NT2/D1 (cell line): ENCODE data around the gene GALNT18.

Source experiments
- DNase-seq: peaks from one replicate; pipeline ENCODE4 v3.0.0-alpha.2; 2011; ENCODE audit warnings: low read depth, low spot score
- H3K27me3 ChIP-seq: 2 replicates; pipeline ENCODE4 v1.6.0; 2011; ENCODE audit warnings: mild to moderate bottlenecking; ENCODE audit not compliant: insufficient read length, insufficient read depth
- H3K36me3 ChIP-seq: 2 replicates; pipeline ENCODE4 v1.6.1; 2011; ENCODE audit warnings: mild to moderate bottlenecking, low read length, mixed read lengths; ENCODE audit not compliant: insufficient read depth, insufficient read length
- H3K4me1 ChIP-seq: 2 replicates; pipeline ENCODE4 v1.5.1; 2011; ENCODE audit not compliant: insufficient read depth, insufficient read length
- H3K4me3 ChIP-seq: 2 replicates; pipeline ENCODE4 v1.5.1; 2011; ENCODE audit warnings: low read depth; ENCODE audit not compliant: insufficient read length
- H3K9ac ChIP-seq: 2 replicates; pipeline ENCODE4 v1.6.0; 2011; ENCODE audit warnings: low read depth; ENCODE audit not compliant: insufficient read length
- H3K9me3 ChIP-seq: 2 replicates; pipeline ENCODE4 v1.5.1; 2011; ENCODE audit warnings: mild to moderate bottlenecking, low read length; ENCODE audit not compliant: insufficient read depth
- SUZ12 ChIP-seq: IDR thresholded peaks from 2 replicates; pipeline ENCODE4 v1.6.1; 2011; ENCODE audit not compliant: insufficient read length, insufficient read depth; ENCODE audit errors: extremely low read depth
- YY1 ChIP-seq: IDR thresholded peaks from 2 replicates; pipeline ENCODE4 v1.6.1; 2011; ENCODE audit not compliant: insufficient read length, insufficient read depth
- ZNF274 ChIP-seq: IDR thresholded peaks from 2 replicates; pipeline ENCODE4 v1.6.1; 2011; ENCODE audit warnings: mild to moderate bottlenecking, low read depth, low read length

GALNT18 gene

GRCh38 chr11:11568651-11569229 is 53.1 kb downstream of the GALNT18 start:
- no peaks in the 10 kb centered on the region for H3K27me3 ChIP-seq
- H3K4me1 ChIP-seq, result no peaks in the 10 kb centered on the region
- no peaks in the 10 kb centered on the region for H3K36me3 ChIP-seq
- DNase-seq, result no peak
- TF ChIP-seq YY1 (no peak), ZNF274 (no peak), SUZ12 (no peak)
- H3K4me3 ChIP-seq, result no peak overlapping the region
- no peaks in the 10 kb centered on the region for H3K9me3 ChIP-seq
- no peak overlapping the region for H3K9ac ChIP-seq

- no peaks in the 10 kb centered on the region for H3K4me1 ChIP-seq
- no peak overlapping the region for H3K4me3 ChIP-seq
- no peaks in the 10 kb centered on the region for H3K27me3 ChIP-seq
- TF ChIP-seq SUZ12, result no peak
- no peak for TF ChIP-seq ZNF274
- TF ChIP-seq YY1, result no peak
- H3K9me3 ChIP-seq, result no peaks in the 10 kb centered on the region
- no peaks in the 10 kb centered on the region for H3K36me3 ChIP-seq
- H3K9ac ChIP-seq, result no peak overlapping the region
- DNase-seq, result no peak
These were observed 53.7 kb downstream of the GALNT18 start for GRCh38 chr11:11567936-11568650.

GRCh38 chr11:11565636-11566035 is 56.2 kb downstream of the GALNT18 start:
- Histone ChIP-seq H3K9me3 (no peaks in the 10 kb centered on the region), H3K36me3 (no peaks in the 10 kb centered on the region), H3K27me3 (no peaks in the 10 kb centered on the region), H3K4me1 (no peaks in the 10 kb centered on the region), H3K9ac (no peak overlapping the region), H3K4me3 (no peak overlapping the region)
- DNase-seq, result no peak
- TF ChIP-seq SUZ12 (no peak), YY1 (no peak), ZNF274 (no peak)

GRCh38 chr11:11563200-11563975 is 58.4 kb downstream of the GALNT18 start:
- DNase-seq, result no peak
- no peak for TF ChIP-seq SUZ12
- TF ChIP-seq ZNF274, result no peak
- TF ChIP-seq YY1, result no peak
- Histone ChIP-seq H3K9me3 (no peaks in the 10 kb centered on the region), H3K4me1 (no peaks in the 10 kb centered on the region), H3K9ac (no peak overlapping the region), H3K27me3 (no peaks in the 10 kb centered on the region), H3K4me3 (no peak overlapping the region), H3K36me3 (no peaks in the 10 kb centered on the region)

GRCh38 chr11:11561991-11562390 is 59.8 kb downstream of the GALNT18 start:
- no peaks in the 10 kb centered on the region for H3K4me1 ChIP-seq
- no peaks in the 10 kb centered on the region for H3K36me3 ChIP-seq
- DNase-seq, result no peak
- no peak overlapping the region for H3K9ac ChIP-seq
- H3K4me3 ChIP-seq, result no peak overlapping the region
- TF ChIP-seq ZNF274 (no peak), YY1 (no peak), SUZ12 (no peak)
- H3K9me3 ChIP-seq, result no peaks in the 10 kb centered on the region
- no peaks in the 10 kb centered on the region for H3K27me3 ChIP-seq

- DNase-seq, result no peak
- Histone ChIP-seq H3K9me3 (no peaks in the 10 kb centered on the region), H3K27me3 (no peaks in the 10 kb centered on the region), H3K9ac (no peak overlapping the region), H3K36me3 (no peaks in the 10 kb centered on the region), H3K4me3 (no peak overlapping the region), H3K4me1 (no peaks in the 10 kb centered on the region)
- no peak for TF ChIP-seq ZNF274
- no peak for TF ChIP-seq SUZ12
- TF ChIP-seq YY1, result no peak
These were observed 63.0 kb downstream of the GALNT18 start for GRCh38 chr11:11558826-11559225.

- Histone ChIP-seq H3K9ac (no peak overlapping the region), H3K36me3 (no peaks in the 10 kb centered on the region), H3K27me3 (no peaks in the 10 kb centered on the region), H3K4me3 (no peak overlapping the region), H3K9me3 (no peaks in the 10 kb centered on the region), H3K4me1 (no peaks in the 10 kb centered on the region)
- DNase-seq, result no peak
- TF ChIP-seq ZNF274 (no peak), YY1 (no peak), SUZ12 (no peak)
These were observed 63.4 kb downstream of the GALNT18 start for GRCh38 chr11:11558396-11558795.
